Measurements from ENCODE around the gene LSM5.

The LSM5 gene

DNA sequence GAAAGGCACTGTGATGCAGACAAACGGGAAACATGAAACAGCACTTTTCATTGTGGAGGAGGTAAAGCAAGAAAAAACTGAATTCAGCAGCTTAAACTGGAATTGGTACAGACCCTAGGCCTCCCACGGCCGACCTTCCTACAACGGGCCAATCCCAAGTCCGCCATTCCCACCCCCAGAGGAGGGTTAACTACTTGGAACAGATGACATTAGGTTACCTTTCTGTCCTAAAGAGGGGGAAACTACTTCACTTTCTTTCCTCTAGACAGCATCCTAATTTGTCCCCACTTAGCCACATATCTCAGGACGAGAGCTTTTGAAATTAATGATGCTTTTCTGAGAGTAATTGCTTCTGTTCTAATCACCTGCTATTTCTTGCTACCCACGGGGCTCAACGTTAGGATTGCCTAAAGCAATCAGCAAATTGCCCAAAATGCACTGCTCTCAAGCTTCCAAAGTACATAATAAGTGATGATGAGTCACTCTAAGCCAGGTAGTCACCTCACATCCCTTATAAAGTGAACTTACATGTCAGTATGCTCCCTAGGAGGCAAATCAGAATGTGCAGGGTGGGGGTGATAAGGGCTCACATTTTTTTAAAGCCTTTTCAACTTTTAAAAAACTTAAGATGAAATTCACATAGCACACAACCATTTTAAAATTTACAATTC is 36.7 kb downstream of the LSM5 start:
- no peak for DNase-seq

GRCh38 chr7:32447218-32447617 is 43.0 kb downstream of the LSM5 start:
- no peak for DNase-seq

DNA sequence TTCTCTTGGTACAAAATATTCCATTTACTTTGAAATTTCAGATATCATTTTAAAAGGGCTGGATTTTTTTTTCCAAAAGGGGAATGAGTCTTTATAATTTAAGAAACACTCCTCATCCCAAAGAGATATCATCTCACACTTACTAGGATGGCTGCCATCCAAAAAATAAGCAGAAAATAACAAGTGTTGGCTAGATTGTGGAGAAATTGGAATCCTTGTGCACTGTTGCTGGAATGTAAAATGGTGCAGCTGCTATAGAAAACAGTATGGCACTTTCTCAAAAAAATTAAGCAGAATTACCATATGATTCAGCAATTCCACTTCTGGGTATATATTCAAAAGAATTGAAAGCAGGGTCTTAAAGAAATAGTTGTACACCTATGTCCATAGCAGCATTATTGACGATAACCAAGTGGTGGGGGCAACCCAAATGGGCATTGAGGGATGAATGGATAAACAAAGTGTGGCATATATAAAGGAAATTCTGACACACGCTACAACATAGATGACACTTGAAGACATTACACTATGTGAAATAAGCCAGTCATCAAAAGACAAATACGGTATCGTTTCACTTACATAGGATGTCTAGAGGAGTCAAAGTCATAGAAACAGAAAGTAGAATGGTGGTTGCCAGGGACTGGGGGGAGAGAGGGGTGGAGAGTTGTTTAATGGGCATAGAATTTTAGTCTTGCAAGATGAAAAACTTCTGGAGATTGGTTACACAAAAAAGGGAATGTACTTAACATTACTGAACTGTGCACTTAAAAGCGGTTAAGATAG is 53.8 kb downstream of the LSM5 start:
- no peak for DNase-seq

Measured in activated effector memory CD4-positive, alpha-beta T cell treated with Interleukin-2 at 50 U/mL for 16 hours (primary cell).